Hepatocyte (in vitro differentiated cells): ENCODE data around the gene CDA.

Experiments
- EZH2 ChIP-seq: fragments of 200-600 bp; sonication (generic); IDR thresholded peaks from 2 replicates; pipeline ENCODE4 v1.6.1; 2016; ENCODE audit warnings: antibody characterized with exemption, mild to moderate bottlenecking, borderline replicate concordance
- EZH2phosphoT487 ChIP-seq: fragments of 200-600 bp; sonication (generic); IDR thresholded peaks from one replicate; pipeline ENCODE4 v1.6.1; 2018; ENCODE audit warnings: antibody characterized with exemption, mild to moderate bottlenecking, low read depth, moderate library complexity; ENCODE audit not compliant: unreplicated experiment, severe bottlenecking
- TF ChIP-seq, protein P1 (sequence below): fragments of 200-600 bp; sonication (generic); IDR thresholded peaks from 2 replicates; pipeline ENCODE4 v1.5.1; 2016; ENCODE audit warnings: antibody characterized with exemption, mild to moderate bottlenecking; ENCODE audit not compliant: poor library complexity

DNA sequence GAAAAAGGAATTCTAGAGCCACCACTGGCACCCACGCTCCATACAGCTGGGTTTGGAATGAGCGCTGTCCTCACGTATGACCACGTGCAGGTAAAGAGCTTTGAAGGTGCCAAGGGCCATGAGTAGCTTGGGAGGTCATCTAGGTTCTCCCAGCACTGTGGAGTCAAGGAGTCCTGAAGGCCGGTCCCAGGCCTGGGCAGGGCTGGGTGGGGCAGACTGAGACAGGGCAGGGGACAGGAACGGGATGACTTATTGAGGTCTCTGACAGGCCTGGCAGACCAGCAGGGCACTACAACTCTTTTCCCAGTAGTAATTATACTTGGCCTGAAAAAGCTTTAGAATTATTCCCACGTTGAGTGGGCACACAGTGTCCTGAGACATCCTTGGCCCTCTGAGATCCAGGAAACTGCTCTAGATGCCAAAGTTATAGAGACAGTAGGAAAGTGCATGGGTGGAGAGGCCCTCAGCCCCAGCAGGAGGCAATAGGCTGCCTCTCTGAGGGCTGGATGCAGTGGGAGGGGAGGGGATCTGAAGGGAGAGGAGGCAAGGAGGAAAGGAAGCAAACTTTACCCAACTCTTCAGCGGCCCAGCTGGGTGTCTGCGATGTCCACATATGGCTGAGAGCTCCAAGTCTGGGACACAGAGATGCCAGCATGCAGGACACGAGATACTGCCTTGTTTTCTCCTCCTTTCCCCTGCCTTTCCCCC is 1.8 kb upstream of the CDA start:
- TF ChIP-seq, protein P1, sequence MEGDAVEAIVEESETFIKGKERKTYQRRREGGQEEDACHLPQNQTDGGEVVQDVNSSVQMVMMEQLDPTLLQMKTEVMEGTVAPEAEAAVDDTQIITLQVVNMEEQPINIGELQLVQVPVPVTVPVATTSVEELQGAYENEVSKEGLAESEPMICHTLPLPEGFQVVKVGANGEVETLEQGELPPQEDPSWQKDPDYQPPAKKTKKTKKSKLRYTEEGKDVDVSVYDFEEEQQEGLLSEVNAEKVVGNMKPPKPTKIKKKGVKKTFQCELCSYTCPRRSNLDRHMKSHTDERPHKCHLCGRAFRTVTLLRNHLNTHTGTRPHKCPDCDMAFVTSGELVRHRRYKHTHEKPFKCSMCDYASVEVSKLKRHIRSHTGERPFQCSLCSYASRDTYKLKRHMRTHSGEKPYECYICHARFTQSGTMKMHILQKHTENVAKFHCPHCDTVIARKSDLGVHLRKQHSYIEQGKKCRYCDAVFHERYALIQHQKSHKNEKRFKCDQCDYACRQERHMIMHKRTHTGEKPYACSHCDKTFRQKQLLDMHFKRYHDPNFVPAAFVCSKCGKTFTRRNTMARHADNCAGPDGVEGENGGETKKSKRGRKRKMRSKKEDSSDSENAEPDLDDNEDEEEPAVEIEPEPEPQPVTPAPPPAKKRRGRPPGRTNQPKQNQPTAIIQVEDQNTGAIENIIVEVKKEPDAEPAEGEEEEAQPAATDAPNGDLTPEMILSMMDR = no peak
- TF ChIP-seq EZH2 (no peak), EZH2phosphoT487 (no peak)
